Ovary (tissue), 9 donors: ENCODE results near the gene LPAR1. TPM values are rescaled to one million over a fixed set of nuclear protein-coding genes. Genes with fewer than 3 reads are reported as not detected.

ENCODE experiments used
- DNase-seq, 5 donors: peaks; one replicate each; pipeline ENCODE4 v3.0.0-alpha.2; 2019 to 2020
- H3K27ac ChIP-seq, 2 donors: fragments of 200-600 bp; one replicate each; pipeline versions ENCODE4 v1.5.1 to v1.8.0; 2019 to 2022
- H3K27me3 ChIP-seq: fragments of 200-600 bp; one replicate; pipeline ENCODE4 v1.8.0; 2022
- H3K36me3 ChIP-seq: fragments of 200-600 bp; sonication (generic); one replicate; pipeline ENCODE4 v1.5.1; 2019
- H3K4me1 ChIP-seq: one replicate; pipeline ENCODE4 v1.8.1; 2013; ENCODE audit warnings: mild to moderate bottlenecking, moderate library complexity; ENCODE audit not compliant: insufficient read depth
- H3K4me3 ChIP-seq: fragments of 200-600 bp; sonication (generic); one replicate; pipeline ENCODE4 v1.5.1; 2017
- H3K9me3 ChIP-seq, 2 donors: fragments of 200-600 bp in 1 of 2; sonication (generic) in 1 of 2; one replicate each; pipeline versions ENCODE4 v1.5.1 to v1.8.1; 2013 to 2019; ENCODE audit warnings: mild to moderate bottlenecking in 1 of 2, moderate library complexity in 1 of 2
- EP300 ChIP-seq: sonication (generic); formaldehyde crosslinking; IDR thresholded peaks from one replicate; pipeline ENCODE4 v1.6.1; 2017; ENCODE audit warnings: antibody characterized with exemption
- POLR2A ChIP-seq: fragments of 450-650 bp; IDR thresholded peaks from one replicate; pipeline ENCODE4 v1.6.1; 2017; ENCODE audit warnings: antibody characterized with exemption, mild to moderate bottlenecking, moderate library complexity
- WGBS, 3 donors: extraction: QIAGEN DNeasy Blood & Tissue Kit in 1 of 3; methylation state at CpG; one replicate each; pipeline versions ENCODE4 v1.1.5 to v1.1.7; 2013 to 2017; 5-methylcytosine and 5-hydroxymethylcytosine counted together
- intact Hi-C, 4 donors: fragments of 100-400 bp; cut with DNase I; formaldehyde crosslinking; loops; one replicate each; pipeline versions ENCODE4 v1.11.0 to v1.15.1; 2022 to 2023
- polyA plus RNA-seq, 2 donors: library from polyadenylated mRNA; stranded (reverse); fragments of 200-250 nt in 1 of 2; fragments of 350-450 nt in 1 of 2; fragmentation: Illumina TruSeq in 1 of 2; extraction: RNeasy Lipid Tissue Mini Kit (QIAGEN cat#74804) in 1 of 2; gene quantifications; one replicate each; pipeline ENCODE4 v1.2.3, GENCODE V29; 2013 to 2014
- total RNA-seq, 7 donors: library from RNA; depleted of rRNA in 2 of 7; stranded (reverse); fragments of >200 nt in 2 of 7; fragmentation: NEBNext Ultra II Directional in 3 of 7; extraction: Animal tissue kit (Norgen Biotek cat#: 25700) in 3 of 7; gene quantifications; one replicate each; pipeline versions ENCODE4 v1.1.0 to v1.2.4, GENCODE V29; 2016 to 2023
- TF ChIP-seq, protein P1 (sequence below), 3 donors: fragments of 450-650 bp in 2 of 3; fragments of 200-600 bp in 1 of 3; IDR thresholded peaks; one replicate each; pipeline versions ENCODE4 v1.5.1 to v1.8.0; 2016 to 2022; ENCODE audit warnings: antibody characterized with exemption in 3 of 3, mild to moderate bottlenecking in 1 of 3
- donor health status: DM: no; HTN: no; CAD: no; lungs with moderate emphysema.
- donor health status: DM: no; HTN: no; CAD: no.
- donor health status: Bipolar disorder and iron deficiency.
- donor health status: DM: yes; HTN: yes; CAD: no.
- donor health status: DM: no; HTN: no; CAD: no.
- donor health status: DM: yes; HTN: yes; CAD: no.

Gene LPAR1
- total and polyA plus RNA-seq, 9 donors = 11.1 to 29.2 (median 18.4) TPM

- H3K27ac ChIP-seq = no peak overlapping the region
- H3K4me3 ChIP-seq = no peak overlapping the region
- no peaks in the 10 kb centered on the region for H3K9me3 ChIP-seq
- no peaks in the 10 kb centered on the region for H3K27me3 ChIP-seq
- H3K36me3 ChIP-seq = no peaks in the 10 kb centered on the region
- TF ChIP-seq, protein P1, sequence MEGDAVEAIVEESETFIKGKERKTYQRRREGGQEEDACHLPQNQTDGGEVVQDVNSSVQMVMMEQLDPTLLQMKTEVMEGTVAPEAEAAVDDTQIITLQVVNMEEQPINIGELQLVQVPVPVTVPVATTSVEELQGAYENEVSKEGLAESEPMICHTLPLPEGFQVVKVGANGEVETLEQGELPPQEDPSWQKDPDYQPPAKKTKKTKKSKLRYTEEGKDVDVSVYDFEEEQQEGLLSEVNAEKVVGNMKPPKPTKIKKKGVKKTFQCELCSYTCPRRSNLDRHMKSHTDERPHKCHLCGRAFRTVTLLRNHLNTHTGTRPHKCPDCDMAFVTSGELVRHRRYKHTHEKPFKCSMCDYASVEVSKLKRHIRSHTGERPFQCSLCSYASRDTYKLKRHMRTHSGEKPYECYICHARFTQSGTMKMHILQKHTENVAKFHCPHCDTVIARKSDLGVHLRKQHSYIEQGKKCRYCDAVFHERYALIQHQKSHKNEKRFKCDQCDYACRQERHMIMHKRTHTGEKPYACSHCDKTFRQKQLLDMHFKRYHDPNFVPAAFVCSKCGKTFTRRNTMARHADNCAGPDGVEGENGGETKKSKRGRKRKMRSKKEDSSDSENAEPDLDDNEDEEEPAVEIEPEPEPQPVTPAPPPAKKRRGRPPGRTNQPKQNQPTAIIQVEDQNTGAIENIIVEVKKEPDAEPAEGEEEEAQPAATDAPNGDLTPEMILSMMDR (IDR thresholded peaks at IDR 0.05) = no peak
- TF ChIP-seq EP300 = no peak
- WGBS, 3 donors = 69 to 84% (median 82%) methylated on average over 2 of the region's 2 CpGs
- intact Hi-C loops = no loop called here
- no peaks in the 10 kb centered on the region for H3K4me1 ChIP-seq
- DNase-seq = no peak
These were observed 71.1 kb downstream of the LPAR1 start for GRCh38 chr9:110967196-110967595.

GRCh38 chr9:110960288-110960687, 78.0 kb downstream of the LPAR1 start:
- 71 to 84% (median 78%) methylated on average over 2 of the region's 2 CpGs for WGBS, 3 donors
- intact Hi-C loops = no loop called here
- no peaks in the 10 kb centered on the region for H3K36me3 ChIP-seq

DNA sequence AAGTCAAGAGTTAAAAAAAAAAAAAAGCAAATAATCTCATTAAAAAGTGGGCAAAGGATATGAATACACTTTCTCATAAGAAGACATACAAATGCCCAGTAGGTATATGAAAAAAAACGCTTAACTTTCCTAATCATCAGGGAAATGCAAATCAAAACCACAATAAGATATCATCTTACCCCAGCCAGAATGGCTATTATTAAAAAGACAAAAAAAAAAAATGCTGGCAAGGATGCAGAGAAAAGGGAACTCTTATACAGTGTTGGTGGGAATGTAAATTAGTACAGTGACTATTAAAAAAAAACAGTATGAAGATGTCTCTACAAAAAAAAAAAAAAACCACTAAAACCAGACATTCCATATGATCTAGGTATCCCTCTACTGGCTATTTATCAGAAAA, 79.4 kb downstream of the LPAR1 start:
- Histone ChIP-seq H3K9me3 (no peaks in the 10 kb centered on the region), H3K27ac (no peak overlapping the region), H3K4me3 (no peak overlapping the region), H3K27me3 (no peaks in the 10 kb centered on the region), H3K4me1 (no peaks in the 10 kb centered on the region), H3K36me3 (no peaks in the 10 kb centered on the region)
- 83 to 94% (median 88%) methylated on average over 1 of the region's 1 CpG for WGBS, 3 donors
- no peak for DNase-seq
- TF ChIP-seq, protein P1 (IDR thresholded peaks at IDR 0.05) = no peak
- TF ChIP-seq POLR2A (no peak), EP300 (no peak)
- intact Hi-C loops = no loop called here

More at GRCh38 chr9:110960288-110960687, 78.0 kb downstream of the LPAR1 start:
- no peak for DNase-seq
- no peak for TF ChIP-seq POLR2A
- TF ChIP-seq, protein P1 (IDR thresholded peaks at IDR 0.05) = no peak
- no peak for TF ChIP-seq EP300
- Histone ChIP-seq H3K4me1 (no peaks in the 10 kb centered on the region), H3K4me3 (no peak overlapping the region), H3K9me3 (no peaks in the 10 kb centered on the region), H3K27ac (no peak overlapping the region), H3K27me3 (no peaks in the 10 kb centered on the region)

- H3K36me3 ChIP-seq = no peaks in the 10 kb centered on the region
- intact Hi-C loops = no loop called here
- H3K27me3 ChIP-seq = no peaks in the 10 kb centered on the region
- no peak for DNase-seq
- H3K27ac ChIP-seq = no peak overlapping the region
- no peaks in the 10 kb centered on the region for H3K9me3 ChIP-seq
- no peak for TF ChIP-seq EP300
- TF ChIP-seq, protein P1 (IDR thresholded peaks at IDR 0.05) = no peak
- no peak for TF ChIP-seq POLR2A
- H3K4me1 ChIP-seq = peaks cover 4% of the 10 kb centered on the region
- H3K4me3 ChIP-seq = no peak overlapping the region
- WGBS, 3 donors = 45 to 69% (median 46%) methylated on average over 1 of the region's 1 CpG
These were observed 83.4 kb downstream of the LPAR1 start for GRCh38 chr9:110954822-110955291.
